CD4-positive, alpha-beta T cell treated with Interleukin-10 for 1 hour (primary cell): ENCODE data around the gene PASK.
"Not testable (repeated sequence)": the region's sequence is repeated elsewhere in the genome, so short reads cannot be mapped to it uniquely, and the experiment has no call there.

Experiments
- DNase-seq: peaks from one replicate; pipeline ENCODE4 v3.0.0-alpha.2; 2020

PASK gene

GRCh38 chr2:241148891-241149674, at the start of gene PASK:
Gene PASK (minus strand): TSS chr2:241149472. CDS start chr2:241143032, 6,440 bp downstream.
- peak; percentile 95 for DNase-seq

DNA sequence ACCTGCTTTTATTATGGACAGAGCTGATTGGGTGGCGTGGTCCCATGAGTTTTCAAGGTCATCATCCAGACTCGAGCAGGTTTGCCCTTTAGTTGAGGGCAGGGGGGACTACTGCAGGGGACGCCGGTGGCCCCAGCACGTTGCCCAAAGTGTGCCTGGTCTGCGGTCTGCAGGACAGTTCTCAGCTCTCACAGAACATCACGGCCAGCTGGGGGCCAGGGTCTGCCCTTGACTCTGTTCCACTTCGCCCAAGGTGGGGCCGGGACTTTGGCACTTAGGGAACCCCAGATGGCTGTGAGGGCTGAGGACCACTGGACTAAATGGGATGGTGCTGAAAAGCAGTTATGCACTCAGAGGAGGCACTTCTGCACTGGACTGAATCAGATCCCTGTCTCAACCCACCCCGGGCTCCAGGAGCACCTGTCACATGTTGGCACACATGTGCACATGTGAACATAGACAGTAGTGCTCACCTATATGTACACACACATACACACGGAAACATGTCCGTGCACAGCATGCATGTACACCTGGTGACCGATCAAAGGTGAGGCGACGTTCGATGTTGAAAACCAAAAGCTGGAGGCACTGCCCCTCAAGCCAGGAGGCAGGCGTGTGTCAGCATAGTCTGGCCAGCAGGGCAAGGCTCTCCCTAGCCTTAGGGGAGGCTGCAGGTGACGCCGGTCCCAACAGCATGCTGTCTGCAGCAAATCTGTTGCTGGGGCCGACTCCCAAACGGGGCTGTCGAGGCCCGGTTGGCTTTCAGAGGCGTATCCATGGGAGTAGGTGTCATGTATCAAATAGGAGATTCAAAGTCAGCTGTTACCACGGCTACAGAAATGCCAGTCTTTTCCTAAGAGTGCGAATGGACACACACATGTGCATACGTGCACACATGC, 49.4 kb upstream of the PASK start:
- DNase-seq: no peak

GRCh38 chr2:241197947-241198346, 48.7 kb upstream of the PASK start:
- DNase-seq: no peak

DNA sequence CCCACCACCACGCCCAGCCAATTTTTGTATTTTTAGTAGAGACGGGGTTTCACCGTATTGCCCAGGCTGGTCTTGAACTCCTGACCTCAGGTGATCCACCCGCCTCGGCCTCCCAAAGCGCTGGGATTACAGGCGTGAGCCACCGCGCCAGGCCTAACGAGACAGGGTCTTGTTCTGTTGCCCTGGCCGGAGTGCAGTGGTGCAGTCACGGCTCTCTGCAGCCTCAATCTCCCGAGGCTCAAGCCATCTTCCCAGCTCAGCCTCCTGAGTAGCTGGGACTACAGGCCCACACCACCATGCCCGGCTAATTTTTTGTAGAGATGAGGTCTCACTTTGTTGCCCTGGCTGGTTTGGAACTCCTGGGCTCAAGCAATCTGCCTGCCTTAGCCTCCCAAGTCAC, 48.0 kb upstream of the PASK start:
- DNase-seq: not testable (repeated sequence)

DNA sequence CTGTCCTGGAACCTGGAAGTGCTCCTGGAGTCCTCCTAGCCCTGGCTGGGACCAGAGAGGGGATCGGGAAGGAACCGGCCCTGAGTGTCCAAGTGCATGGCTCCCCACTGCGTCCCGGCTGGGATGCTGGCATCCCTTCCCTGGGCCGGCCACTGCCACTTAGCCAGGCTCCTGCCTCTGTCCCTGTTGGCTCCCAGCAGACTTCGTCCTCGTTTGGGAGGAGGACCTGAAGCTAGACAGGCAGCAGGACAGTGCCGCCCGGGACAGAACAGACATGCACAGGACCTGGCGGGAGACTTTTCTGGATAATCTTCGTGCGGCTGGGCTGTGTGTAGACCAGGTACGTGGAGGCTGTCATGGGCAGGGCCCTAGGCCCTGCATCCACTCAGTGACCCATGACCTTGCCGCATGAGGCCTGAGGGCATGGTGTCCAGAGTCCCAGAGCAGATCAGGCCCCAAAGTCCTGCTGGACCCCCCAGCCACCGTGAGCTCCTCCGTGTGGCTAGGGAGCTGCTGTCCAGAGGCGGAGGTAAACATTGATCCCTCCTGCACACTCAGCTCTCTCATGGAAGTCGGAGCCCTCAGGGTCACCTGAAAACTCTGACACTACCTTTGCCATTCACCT, 46.3 kb upstream of the PASK start:
- no peak for DNase-seq

GRCh38 chr2:241194811-241195210, 45.5 kb upstream of the PASK start:
- DNase-seq: no peak

DNA sequence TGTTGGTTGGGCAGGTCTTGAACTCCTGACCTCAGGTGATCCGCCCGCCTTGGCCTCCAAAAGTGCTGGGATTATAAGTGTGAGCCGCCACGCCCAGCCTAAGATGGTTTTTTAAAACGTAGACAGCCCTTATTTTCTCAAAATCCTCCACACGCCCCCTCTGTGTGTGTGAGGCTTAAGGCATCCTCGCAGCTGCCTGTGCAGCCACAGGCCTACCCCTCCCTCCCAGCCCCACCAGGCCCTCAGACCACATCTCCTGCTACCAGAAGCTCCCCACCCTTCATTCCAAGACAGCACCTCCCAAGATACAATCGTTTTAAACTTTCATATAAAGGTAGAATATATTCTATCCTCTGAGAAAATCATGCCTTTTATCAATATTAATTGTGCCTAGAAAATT, 44.0 kb upstream of the PASK start:
- no peak for DNase-seq

DNA sequence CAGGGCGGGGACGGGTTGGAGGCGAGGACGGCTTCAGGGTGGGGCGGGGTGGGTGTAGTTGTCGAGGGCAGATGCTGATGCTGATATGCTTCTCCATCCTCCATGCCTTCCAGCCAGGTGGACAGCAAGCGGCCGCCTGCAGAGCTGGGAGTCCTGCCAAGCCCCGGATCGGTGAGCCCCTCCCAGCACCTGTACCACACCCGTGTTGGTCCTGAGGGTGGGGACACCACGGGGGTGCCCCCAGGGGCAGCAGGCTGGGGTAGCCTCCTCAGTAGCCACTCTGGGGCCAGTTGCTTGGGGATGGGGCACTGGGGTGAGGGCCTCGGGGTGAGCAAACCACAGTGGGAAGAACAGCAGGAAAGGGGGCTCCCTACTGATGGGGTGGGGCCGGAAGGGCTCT, 41.8 kb upstream of the PASK start:
- DNase-seq: no peak

GRCh38 chr2:241190291-241190981, 41.2 kb upstream of the PASK start:
- DNase-seq: no peak

DNA sequence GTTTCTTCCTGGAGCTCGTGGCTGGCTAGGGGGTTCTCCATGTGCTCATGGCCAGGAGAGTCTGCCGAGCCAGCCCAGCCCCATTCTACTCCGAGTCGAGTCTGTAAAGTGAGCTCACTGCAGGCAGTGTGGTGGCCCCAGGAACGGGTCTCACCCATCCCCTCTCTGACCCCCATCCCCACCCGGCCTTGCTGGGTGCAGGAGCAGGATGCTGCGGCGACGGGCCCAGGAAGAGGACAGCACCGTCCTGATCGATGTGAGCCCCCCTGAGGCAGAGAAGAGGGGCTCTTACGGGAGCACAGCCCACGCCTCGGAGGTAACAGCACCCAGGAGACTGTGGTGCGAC, 40.6 kb upstream of the PASK start:
- DNase-seq: no peak

DNA sequence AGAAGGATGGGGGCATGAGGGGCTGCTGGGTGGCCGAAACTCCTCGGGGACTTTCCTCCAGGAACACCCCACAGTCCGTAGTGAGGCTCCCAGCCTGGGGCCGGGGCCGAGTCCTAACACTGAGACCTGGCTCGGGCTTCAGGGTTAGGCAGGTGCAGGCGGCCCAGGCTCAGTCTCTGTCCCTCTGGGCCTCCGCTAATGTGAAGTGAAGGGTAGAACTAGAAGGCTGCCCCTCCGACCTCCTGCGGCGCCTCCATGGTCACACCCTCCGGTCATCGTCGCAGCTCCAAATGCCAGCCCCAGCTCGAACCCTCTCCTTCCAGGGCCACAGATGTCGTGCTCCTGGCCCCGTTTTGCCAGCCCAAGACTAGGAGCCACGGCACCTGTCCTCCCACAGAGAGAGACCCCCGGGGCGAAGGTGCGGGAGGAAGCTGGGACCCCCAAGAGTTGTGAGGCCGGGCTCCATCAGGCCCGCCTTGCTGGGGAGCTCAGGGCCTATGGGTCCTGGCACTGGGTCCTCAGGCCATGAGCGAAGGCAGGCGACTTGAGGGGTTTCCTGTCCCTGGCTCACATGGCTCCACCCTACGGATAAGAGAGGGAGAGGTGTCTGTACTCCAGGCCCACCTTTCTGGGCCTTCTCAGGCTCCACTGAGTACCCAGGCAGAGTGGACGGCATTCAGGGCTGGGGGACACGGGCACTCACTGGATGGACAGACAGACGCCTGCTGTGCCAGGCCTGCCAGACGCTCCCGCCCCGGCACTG, 40.0 kb upstream of the PASK start:
- DNase-seq: no peak

DNA sequence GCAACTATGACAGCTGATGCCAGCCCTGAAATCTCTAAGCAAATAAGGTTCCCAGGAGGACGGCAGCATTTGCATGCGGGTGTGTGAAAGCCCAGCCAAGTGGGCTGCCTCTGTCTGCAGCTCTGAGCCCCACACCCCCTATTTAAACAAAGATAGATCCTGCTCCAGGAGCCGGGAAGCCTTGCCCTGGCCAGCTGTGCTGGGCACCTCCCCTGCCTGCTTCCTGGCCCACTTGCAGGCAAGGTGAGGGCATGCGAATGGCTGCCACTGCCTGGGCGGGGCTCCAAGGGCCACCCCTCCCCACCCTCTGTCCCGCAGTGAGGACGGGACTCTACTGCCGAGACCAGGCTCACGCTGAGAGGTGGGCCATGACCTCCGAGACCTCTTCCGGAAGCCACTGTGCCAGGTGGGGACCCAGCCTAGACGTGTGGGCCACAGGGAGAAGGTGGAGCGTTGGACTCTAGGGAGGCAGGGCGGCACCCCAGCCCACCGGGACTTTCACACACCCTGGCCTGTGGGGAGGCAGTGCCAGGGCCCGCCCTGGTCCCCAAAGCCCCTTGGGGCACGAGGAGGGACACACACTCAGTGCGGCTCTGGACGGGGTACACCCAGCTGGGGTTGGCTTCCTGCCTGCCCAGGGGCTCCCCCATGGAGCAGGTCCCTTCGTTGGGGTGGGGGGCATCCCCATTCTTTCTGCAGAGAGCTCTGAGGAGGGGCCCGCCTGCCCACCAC, 39.3 kb upstream of the PASK start, which contains the start of gene ANO7:
ANO7 (plus strand) TSS at position 317 of the 732 bp plus-strand sequence. CDS start 1,387 bp downstream, outside the sequence.
- no peak for DNase-seq

DNA sequence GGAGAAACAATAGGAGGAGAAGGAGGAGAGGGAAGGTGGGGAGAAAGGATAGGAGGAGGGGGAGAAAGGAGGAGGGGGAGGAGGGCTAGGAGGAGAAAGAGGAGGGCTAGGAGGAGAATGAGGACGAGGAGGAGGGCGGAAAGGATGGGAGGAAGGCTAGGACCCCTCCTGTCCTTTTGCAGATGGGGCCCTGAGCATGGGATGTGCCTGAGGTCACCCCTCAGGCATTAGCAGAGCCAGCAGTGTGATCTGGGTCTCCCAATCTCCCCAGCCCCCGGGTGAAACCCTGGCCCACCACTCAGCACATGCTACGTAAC, 38.6 kb upstream of the PASK start:
- no peak for DNase-seq

DNA sequence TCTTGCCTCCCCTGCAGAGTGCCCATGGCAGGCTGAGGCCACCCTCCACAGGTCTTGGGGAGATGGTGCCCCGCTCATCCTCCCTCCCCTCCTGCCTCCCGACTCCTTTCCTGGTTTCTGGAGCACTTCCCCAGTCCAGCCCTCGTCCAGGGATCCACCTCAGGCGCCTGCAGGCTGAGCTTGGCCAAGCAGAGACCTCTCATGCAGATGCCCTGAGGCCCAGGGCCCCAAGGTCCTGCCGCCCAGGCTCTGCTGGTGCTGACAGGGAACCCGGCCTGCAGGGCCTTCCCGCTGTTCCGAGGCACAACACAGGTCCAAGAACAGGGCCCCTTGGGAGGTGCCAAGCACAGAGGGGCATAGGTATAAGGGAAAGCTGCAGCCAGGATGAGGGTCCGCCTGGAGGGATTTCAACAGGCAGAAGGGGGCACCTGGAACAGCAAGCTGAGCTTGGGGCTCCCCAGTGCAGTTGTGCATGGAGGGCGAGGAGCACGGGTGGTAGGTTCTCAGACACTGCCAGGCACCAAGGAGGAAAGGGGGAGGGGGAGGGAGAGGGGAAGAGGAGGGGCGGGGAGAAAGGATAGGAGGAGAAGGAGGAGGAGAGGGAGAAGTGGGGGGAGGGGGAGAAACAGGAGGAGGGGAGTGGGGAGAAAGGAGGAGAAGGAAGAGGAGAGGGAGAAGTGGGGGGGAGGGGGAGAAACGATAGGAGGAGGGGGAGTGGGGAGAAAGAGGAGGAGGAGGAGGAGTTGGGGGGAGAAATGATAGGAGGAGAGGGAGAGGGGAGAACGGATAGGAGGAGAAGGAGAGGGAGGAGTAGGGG, 38.0 kb upstream of the PASK start:
- DNase-seq: no peak

DNA sequence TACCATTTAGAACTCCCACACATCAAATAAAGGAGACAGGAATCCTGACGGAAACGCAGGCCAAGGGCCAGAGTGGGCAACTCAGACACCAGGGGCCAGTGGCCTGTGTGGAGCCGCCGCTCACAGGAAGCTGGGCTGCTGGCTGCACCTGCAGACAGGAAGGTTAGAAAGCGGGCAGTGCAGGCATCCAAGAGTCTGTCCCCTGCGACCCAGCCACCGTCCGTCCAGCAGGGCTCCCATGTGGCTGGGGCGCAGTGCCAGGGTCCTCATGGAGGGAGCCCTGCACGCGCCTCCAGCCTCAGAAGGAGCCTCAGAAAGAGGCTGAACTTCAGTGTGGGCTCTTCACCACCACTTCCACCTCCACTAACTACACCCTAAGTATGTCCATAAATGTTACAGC, 36.7 kb upstream of the PASK start:
- DNase-seq: no peak

GRCh38 chr2:241184901-241185300, 35.6 kb upstream of the PASK start:
- DNase-seq: no peak

DNA sequence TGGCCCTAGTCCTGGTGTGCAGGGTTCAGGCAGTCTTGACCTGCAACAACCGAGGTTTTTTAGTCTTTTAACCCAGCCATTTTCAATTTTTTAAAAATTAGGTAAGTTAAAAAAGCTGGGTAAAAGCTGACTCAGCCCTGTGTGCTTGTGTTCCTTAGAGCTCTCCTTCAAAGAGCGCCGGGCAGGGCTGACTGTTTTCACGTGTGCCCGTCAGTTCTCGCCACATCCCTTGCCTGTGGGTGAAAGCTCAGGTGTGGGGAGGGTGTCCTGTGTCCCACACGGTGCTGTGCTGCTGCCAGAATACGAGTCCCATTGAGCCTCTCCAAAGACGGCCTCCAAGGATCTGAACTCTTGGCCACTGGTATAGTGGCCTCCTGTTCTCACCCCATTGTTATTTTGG, 33.9 kb upstream of the PASK start:
- no peak for DNase-seq

- no peak for DNase-seq
These were observed 33.4 kb upstream of the PASK start for GRCh38 chr2:241182531-241183133.

DNA sequence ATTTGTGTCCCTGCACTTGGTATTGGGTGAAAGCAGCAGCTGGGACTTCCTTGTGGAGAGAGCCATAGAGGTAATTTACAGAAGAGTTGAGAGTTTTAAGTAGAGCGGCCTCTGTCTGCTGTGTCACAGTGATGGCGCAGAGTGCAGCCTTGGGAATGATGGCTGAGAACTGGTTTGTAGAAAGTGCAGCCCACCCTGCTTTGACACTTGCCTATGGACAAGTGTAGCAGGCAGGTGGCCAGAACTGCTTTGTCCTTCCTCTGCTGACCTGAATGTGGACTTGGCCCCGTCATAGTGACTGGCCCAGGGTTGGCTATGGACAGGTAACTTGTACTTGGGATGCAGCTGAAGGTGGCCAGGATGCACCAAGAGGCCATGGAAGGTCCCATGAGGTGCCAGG, 32.9 kb upstream of the PASK start:
- no peak for DNase-seq

DNA sequence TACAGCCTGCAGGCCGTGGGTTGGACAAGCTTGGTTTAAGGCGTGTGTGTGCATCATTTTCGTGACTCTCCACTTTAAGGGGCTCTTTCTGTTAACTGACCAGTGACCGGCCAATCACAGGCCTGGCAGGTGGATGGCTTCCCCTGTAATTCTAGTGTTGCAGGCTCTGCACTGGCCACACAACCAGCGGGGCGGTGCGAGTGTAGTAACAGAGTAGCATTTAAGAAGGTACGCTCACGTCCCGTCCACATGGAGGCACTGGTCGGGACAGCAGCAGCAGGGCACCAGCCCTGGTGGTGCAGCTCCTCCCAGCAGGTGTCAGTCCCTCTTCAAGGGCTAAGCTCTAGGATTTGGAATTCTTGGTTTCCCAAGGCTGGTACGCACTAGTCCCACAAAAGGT, 31.2 kb upstream of the PASK start:
- DNase-seq: no peak
